GM12875 (cell line): ENCODE measurements around the gene ETV3L.

Experiments
- H3K4me3 ChIP-seq: one replicate; pipeline ENCODE4 v1.5.1; 2011; ENCODE audit warnings: low read depth, low read length, control low read depth
- TF ChIP-seq, protein P1 (sequence below): IDR thresholded peaks from 2 replicates; pipeline ENCODE4 v1.5.1; 2011; ENCODE audit warnings: low read depth, mild to moderate bottlenecking, control low read depth, inconsistent platforms, low read length, moderate library complexity, borderline replicate concordance; ENCODE audit not compliant: insufficient read depth

ETV3L gene

DNA sequence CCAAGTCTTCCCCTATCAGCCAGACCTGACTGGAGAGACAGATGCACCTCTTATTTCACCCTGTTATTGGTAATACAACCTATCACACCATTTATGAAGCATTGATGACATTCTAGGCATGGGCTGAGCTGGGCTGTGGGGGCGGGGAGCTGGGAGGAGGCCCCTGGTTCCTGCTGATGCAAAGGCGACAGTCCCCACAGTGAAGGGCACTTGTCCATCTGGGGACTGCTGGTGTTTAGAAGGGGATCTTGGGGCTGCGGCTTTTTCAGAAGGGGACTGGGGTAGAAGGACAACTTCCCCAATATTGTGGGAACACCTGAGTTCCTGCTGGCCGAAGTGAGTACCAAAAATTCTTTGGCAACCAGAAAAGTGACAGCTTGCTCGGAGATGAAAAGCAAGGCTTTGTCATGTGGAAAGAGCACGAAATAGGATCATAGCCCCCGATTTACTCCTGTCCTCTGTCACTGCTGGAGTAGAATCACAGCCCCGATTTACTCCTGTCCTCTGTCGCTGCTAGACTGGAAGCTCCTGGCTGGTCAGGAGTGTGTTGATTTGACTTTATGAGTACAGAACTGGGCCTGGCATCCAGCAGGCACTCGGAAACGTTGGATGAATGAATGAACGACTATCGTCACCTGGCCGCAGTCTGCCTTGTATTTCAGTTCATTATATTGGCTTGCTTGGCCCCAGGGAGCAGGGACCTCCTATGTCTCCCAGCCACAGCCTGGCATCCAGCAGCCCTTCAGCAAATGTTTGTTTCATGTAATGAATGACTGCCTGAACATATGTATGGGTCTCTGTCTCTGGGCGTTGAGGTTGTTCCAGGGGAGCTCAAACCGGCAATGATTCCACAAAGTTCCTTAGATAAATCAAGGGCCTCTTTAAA lies 16.5 kb upstream of the ETV3L start:
- TF ChIP-seq, protein P1, sequence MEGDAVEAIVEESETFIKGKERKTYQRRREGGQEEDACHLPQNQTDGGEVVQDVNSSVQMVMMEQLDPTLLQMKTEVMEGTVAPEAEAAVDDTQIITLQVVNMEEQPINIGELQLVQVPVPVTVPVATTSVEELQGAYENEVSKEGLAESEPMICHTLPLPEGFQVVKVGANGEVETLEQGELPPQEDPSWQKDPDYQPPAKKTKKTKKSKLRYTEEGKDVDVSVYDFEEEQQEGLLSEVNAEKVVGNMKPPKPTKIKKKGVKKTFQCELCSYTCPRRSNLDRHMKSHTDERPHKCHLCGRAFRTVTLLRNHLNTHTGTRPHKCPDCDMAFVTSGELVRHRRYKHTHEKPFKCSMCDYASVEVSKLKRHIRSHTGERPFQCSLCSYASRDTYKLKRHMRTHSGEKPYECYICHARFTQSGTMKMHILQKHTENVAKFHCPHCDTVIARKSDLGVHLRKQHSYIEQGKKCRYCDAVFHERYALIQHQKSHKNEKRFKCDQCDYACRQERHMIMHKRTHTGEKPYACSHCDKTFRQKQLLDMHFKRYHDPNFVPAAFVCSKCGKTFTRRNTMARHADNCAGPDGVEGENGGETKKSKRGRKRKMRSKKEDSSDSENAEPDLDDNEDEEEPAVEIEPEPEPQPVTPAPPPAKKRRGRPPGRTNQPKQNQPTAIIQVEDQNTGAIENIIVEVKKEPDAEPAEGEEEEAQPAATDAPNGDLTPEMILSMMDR, result no peak
- no peak overlapping the region for H3K4me3 ChIP-seq

DNA sequence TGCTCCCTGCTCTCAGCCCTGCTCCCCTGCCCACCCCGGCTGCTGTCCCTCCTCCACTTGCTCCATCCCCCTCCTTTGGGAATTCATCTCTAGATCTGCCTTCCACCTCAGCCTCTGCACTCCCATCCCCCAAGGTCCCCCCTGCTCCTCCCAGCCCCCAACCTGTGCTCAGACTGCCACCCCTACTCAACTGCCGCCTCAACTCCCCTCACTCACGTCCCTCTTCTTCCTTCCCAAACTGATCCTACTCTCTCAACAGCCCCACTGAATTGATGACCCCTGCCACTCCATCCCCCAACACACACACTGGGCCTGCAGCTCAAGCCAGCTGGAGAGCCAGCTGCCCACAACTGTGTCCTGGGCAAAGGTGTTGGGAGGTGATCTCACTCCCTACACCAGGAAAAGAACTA lies 15.8 kb upstream of the ETV3L start:
- no peak overlapping the region for H3K4me3 ChIP-seq
- TF ChIP-seq, protein P1, result no peak

DNA sequence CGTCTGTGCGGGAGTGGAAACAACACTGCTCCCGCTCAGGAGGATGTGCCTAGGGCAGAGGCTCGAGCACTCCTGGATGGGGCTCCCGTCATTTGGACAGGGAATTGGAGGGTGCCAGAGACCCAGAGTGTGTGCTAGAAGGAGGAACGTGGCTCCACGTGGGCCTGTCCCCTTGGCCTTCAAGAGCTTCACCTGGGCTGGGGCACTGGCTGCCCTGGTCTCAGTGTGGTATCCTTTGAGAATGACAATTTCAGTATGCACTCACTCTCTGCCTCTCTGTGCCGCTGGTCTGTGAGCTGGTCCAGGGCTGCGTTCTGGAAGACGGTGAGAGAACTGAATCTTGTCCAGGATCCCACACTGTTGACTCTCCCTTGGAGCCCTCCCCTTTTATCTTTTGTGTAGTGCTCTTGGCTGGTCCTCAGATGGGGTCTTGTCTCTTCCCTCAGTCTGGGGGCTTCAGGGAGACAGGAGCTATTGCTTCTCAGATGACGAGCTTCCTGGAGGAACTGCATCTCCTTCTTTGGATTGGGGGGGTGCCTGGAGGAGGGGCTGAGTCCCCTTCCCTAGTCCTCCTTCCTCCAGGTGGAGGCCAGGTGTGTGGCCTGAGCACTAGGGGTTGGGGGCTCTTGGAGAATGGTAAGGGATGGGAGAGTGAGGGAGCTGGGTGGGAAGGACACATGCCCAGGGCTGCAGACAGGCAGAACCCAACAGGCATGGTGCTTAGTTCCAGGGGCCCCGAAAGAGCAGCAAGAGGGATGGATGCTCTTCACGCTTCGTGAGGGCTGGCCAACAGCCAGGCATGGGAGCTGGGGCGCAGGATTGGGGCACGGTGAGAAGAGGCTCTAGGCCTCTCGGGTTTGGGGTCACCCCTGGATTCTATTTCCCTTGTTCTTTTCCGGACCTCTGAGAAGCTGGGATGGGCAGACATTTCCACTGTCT lies 14.8 kb upstream of the ETV3L start:
- no peak overlapping the region for H3K4me3 ChIP-seq
- TF ChIP-seq, protein P1, result no peak

DNA sequence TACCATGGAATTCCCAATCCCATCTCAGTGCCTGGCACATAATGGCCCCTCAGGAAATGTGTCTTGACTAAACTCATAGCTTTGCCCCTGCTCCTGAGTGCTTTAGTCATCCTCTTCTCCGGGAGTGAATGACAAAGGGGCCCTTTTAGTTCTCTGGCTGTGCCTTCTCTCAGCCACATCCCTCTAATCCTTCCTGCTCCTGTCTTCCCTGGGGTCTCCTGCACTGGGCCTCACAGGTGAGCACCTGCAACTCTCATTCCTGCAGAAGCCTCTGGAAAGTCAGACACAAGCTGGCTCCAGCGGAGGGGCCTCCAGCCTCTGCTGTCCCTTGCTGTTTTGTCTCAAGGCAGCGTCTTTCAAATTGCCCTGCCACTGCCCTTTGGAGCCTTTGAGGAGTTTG lies 14.0 kb upstream of the ETV3L start:
- TF ChIP-seq, protein P1, result no peak
- no peak overlapping the region for H3K4me3 ChIP-seq

DNA sequence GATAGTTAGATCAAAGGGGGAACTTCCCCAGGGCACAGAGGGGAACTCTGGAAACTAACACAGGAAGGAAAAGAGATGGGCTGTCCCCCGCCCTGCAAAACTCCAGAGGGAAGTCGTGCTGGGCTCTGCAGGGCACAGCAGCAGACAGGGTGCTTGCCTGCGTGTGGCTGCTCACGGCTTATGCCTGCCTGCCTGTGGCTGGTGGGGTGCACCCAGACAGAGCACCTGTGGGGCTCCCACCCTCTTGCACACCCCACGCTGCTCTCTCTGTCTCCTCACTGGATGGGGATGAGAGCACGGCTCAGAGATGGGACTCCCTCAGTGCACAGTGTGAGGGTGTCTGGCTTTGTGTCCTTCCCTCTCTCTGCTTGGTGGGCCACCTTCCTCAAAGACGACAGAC lies 13.5 kb upstream of the ETV3L start:
- TF ChIP-seq, protein P1, result no peak
- no peak overlapping the region for H3K4me3 ChIP-seq

DNA sequence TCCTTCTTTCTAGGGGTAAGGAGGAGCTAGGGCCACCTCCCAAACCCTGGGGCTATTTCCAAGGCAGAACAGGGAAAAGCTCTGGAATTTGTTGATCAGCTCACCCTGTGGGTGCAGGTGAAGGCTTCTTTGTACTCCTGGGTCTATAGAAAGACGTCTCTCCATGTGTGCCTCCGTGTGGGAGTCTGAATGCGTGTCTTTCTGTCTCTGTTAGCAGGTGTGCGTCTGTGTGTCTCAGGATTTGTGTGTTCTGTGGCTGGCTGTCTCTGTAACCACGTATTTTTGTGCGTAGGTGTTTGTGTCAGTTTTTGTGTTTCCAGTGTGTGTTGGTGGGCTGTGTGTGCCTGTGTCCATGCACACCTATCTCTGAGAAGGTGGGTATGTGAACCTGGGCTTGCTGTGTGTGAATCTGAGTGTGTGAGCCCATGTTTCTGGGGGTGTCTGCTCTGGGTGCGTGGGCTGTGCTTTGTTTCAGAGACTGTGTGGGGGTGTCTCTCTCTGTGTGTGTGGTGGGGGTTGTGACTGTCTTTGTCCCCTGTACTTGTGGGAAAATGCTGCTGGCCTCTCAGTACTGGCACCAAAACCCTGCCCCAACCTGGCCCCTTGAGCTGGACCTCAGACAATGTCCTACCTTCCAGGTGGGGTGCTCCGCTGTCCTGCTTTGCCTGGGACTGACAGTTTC lies 12.7 kb upstream of the ETV3L start:
- H3K4me3 ChIP-seq, result no peak overlapping the region
- TF ChIP-seq, protein P1, result no peak
